Globus pallidus (tissue), 1 donor: ENCODE data around the gene DNAH3.

Experiments used
- DNase-seq: peaks from one replicate; pipeline ENCODE4 v3.0.0-alpha.2; 2015; ENCODE audit warnings: low spot score

Gene DNAH3

GRCh38 chr16:20904507-20905081 lies 246.1 kb downstream of the DNAH3 start:
- no peak for DNase-seq

DNA sequence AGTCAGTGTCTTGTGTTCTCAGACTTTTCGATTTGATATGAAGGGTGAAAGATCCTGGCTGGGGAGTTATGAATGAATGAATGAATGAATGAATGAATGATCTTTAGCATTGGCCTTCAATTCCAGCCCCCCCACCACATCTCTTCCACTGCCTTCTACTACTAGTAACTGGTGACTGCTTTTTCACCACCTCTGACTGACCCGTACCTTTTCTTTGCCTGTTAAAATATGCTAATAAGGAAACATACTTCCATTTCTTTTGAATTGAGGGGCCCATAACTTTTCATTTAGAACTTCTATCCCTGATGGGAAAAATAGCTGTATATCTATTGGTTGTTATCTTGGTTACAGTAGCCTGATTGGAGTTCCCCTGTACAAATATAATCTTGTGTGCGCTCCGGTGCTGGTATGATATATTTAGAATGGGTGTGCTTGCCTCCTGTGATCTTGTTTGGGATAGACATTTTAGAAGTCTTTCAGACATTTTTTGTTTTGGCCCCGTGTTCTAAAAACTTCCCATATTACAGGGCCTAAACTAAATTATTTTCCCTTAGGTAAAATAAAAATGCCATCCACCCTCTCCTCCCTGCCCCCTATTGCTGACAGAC lies 246.6 kb downstream of the DNAH3 start:
- DNase-seq = no peak

DNA sequence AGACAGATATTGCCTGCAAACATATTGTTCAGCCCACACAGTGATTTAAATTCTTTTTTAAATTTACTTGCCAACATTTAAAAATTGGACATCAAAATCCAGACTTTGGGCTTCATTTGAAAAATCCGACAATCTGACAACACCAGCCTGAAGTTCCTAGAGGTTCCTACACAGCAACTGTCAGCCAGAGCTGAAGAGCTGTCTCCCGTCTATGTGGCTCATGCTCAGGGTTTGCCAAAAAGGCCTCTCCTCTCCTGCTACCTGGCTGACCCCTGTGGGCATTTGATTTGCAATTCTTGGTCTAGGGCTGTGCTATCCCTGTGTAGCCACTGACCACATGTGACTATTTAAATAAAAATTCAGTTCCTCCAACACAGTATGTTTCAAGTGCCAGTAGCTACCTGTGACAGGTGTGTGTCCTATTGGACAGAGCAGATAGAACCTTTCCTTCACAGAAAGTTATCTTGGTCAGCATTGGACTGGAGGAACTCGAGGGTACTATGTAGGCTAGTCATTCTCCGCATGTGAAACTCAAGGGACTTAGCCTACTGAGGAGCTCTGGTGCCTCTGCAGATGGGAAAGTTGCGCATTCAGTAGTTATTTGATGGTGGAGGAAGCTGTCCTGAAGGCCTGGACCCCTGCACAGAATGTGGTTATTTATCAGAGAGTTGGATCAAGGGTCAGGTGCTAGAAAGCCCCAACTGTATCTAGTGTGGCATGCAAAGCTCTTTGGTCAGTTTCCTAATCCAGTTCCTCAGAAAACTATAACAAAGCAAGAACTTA lies 247.3 kb downstream of the DNAH3 start:
- DNase-seq = no peak

GRCh38 chr16:20902426-20902825 lies 248.2 kb downstream of the DNAH3 start:
- DNase-seq = no peak

DNA sequence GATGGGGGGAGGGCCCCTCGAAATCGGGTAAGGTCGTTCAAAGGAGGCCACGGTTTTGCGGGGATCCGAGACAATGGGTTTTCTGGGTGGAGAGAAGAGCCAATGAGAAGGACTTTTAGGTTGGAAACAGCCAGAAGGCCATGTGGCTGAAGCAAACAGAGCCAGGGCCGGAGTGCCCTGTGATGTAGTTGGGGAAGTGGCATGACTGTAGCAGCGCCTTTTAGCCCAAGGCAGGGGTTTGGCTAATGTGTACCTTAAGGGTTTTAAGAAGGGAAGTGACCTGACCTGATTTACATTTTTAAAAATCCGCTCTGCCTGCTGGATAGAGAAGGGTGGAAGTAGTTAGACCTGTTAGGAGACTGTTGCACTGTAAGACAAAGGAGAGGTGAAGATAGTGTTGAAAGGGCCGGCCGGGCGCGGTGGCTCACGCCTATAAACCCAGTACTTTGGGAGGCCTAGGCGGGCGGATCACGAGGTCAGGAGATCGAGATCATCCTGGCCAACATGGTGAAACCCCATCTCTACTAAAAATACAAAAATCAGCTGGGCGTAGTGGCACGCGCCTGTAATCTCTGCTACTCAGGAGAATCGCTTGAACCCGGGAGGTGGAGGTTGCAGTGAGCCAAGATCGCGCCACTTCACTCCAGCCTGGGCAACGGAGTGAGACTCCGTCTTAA lies 249.1 kb downstream of the DNAH3 start:
- DNase-seq = peak; percentile 60

DNA sequence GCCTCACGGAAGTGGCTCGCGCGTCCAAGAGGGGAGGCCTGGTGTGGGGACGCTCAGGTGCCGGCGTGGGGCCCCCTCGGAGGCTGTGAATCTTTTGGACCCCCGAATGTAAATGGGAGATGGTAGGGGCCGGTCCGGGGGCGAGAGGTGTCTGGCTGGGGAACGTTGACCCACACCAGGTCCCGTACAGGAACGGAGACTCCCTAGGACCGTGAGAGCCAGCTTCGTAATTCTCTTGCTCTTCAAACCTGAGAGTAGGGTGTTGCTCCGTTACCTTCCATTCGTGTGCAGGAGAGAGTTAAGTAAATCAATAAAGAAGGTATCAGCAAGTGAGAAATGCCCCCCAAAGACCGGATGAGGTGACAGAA lies 249.6 kb downstream of the DNAH3 start:
- no peak for DNase-seq

- peak; percentile 98 for DNase-seq
These were observed 250.2 kb downstream of the DNAH3 start, which contains the start of the genes DCUN1D3 and LYRM1 for GRCh38 chr16:20900299-20901067. Gene DCUN1D3, minus strand, starts transcription at chr16:20900358. Its CDS starts 37,820 bp downstream, at chr16:20862538. Gene LYRM1, plus strand, starts transcription at chr16:20900771. Its CDS starts 14,785 bp downstream, at chr16:20915556.

- DNase-seq = no peak
These were observed 251.0 kb downstream of the DNAH3 start for GRCh38 chr16:20899477-20900298.

GRCh38 chr16:20899071-20899470 lies 251.6 kb downstream of the DNAH3 start:
- DNase-seq = no peak

DNA sequence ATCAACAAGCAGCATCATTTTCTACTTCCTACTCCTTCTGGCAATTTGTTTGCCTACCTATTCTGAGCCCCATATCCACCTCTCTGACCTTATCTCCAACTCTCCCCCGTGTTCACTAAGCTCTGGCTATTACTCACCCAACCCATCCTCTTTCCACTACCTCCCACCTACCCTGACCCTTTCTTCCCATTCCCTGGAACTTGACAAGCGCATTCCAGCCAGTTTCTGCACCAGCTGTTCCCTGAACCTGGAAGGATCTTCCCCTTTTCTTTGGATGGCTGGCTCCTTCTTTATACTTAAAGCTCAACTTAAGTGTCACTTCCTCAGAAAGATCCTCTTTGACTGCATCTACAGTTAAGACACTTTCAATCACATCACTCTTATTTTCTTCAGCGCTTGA lies 252.7 kb downstream of the DNAH3 start:
- DNase-seq = no peak

GRCh38 chr16:20897253-20897897 lies 253.3 kb downstream of the DNAH3 start:
- no peak for DNase-seq

DNA sequence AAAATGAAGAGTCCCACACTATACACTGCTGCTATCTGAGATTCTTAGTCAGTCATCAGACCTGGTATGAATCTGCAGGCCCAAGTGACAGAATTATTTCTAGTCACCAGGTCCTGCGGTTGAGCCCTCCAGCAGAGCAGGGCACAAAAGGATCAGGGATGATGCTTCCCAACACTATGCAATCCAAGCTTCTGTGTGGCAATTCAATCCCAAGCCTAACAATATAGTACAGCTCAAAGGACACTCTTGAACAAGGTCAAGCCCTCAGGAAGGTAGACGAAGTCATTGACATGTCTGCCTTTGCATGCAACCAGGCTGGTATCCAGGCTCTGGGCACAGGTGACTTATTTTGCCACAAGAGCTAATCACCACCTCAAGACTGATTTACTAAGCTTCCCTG lies 256.3 kb downstream of the DNAH3 start:
- DNase-seq = no peak

DNA sequence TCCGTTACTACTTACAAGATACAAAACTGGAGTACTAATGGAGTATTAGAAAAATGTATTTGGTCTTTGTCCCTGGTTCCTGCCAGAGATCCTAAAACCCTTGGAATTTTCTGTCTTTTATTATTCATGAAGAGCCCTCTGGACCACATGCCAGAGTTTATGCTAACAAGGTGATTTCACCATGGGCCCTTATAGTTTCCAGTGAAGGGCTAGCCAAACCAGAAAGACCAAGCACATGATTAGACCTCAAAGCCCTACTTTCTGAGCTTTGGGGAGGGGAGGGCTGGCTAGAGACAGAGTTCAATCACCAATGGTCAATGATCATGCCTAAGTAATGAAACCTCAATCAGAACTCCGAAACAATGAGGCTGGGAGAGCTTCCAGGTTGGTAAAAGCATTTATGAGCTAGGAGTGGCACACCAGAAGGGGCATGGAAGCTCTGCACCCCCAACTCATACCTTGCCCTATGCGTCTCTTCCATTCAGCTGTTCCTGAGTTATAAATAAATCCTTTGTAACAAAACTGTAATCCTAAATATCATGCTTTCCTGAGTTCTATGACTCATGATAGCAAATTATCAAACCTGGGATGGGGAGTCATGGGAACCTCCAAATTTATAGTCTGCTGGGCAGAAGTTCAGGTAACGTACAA lies 260.9 kb downstream of the DNAH3 start:
- DNase-seq = no peak

- DNase-seq = no peak
These were observed 263.4 kb downstream of the DNAH3 start for GRCh38 chr16:20887207-20887606.

- DNase-seq = no peak
These were observed 264.3 kb downstream of the DNAH3 start for GRCh38 chr16:20886320-20886719.

DNA sequence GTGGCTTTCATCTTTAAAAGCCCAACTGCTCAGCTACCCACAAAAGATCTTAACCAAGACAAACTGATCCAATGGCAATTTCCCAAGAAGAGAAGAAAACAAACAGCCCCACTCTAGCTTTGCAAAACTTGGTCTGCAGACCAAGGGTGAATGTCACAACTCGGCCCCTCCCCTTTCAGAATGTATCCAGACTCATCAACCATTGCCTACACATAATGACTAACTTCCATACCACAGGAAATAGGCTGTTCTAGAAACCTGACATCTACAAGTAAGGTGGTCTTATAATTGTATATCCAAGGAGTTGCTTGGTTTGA lies 266.4 kb downstream of the DNAH3 start:
- no peak for DNase-seq

- no peak for DNase-seq
These were observed 266.9 kb downstream of the DNAH3 start for GRCh38 chr16:20883554-20884239.
